ENCODE results near the gene OR52E1.

Gene OR52E1

DNA sequence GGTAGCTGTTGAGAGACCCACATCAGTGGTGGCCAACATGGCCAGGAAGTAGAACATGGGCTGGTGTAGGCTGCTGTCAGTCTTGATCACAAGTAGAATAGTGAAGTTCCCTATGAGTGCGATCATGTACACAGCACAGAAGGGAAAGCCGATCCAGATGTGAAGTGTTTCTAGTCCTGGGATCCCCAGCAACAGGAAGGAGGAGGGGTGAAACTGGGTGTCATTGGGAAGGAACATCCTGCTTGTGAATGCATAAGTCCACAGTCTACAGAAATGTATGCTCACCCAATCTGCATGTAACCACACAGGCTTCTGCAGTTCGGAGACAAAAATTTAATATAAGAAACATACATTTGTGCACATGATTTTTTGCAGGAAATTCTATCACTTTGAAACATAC, 10.0 kb upstream of the OR52E1 start, which contains the start of gene OR52E2:
TSS of gene OR52E2 (minus strand) at position 237 of the 400 bp plus-strand sequence. CDS start at position 237, 0 bp downstream.
- TF ChIP-seq, protein P1, sequence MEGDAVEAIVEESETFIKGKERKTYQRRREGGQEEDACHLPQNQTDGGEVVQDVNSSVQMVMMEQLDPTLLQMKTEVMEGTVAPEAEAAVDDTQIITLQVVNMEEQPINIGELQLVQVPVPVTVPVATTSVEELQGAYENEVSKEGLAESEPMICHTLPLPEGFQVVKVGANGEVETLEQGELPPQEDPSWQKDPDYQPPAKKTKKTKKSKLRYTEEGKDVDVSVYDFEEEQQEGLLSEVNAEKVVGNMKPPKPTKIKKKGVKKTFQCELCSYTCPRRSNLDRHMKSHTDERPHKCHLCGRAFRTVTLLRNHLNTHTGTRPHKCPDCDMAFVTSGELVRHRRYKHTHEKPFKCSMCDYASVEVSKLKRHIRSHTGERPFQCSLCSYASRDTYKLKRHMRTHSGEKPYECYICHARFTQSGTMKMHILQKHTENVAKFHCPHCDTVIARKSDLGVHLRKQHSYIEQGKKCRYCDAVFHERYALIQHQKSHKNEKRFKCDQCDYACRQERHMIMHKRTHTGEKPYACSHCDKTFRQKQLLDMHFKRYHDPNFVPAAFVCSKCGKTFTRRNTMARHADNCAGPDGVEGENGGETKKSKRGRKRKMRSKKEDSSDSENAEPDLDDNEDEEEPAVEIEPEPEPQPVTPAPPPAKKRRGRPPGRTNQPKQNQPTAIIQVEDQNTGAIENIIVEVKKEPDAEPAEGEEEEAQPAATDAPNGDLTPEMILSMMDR (IDR thresholded peaks at IDR 0.05; ENCODE audit: low read depth, low read length, poor library complexity, severe bottlenecking), result no peak
- no peak for TF ChIP-seq EZH2phosphoT487 (IDR thresholded peaks at IDR 0.05; ENCODE audit: borderline replicate concordance, low read length)
- no peak within 1 kb of the TSS for H3K27ac ChIP-seq (ENCODE audit: low read depth, low read length)
- H3K4me3 ChIP-seq (ENCODE audit: low read length), result no peak within 1 kb of the TSS
- no peaks in the 10 kb centered on the region for H3K9me3 ChIP-seq (ENCODE audit: control insufficient read depth, insufficient read depth, low read length)
- no peaks in the 10 kb centered on the region for H3K4me1 ChIP-seq (ENCODE audit: control insufficient read depth, low read length)
- H3K4me2 ChIP-seq (ENCODE audit: low read length), result no peak within 1 kb of the TSS
- H3K27me3 ChIP-seq (ENCODE audit: control insufficient read depth, low read length), result no peaks in the 10 kb centered on the region
- no peaks in the 10 kb centered on the region for H3K36me3 ChIP-seq (ENCODE audit: control insufficient read depth, low read length)
- no peaks in the 10 kb centered on the region for H3F3A ChIP-seq (ENCODE audit: control insufficient read depth, insufficient read depth)
- no peaks in the 10 kb centered on the region for H3K79me2 ChIP-seq (ENCODE audit: control insufficient read depth, low read length)
- no peaks in the 10 kb centered on the region for H4K20me1 ChIP-seq (ENCODE audit: control insufficient read depth, insufficient read depth, low read depth, low read length)
- H3K9me2 ChIP-seq (replicated peaks; ENCODE audit: control insufficient read depth, low read length), result no peaks in the 10 kb centered on the region

DNA sequence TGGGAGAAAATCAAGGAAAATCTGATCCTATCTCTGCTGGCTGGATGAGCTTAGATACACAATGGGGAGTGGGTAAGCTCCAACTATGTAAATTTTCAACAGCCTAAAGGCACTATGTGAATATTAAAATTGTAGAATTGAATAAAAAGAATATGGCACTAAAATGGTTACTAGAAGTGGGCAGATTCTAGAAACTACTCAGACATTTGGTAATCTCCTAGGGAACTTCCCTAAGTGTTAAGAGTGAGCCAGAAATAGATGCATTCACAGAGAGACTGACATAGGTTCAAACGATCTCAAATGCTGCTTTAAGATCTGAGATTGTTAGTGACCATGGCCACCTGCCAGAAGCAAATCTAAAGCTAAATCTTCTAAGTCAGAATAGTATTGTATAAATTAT, 4.3 kb upstream of the OR52E1 start:
- Histone ChIP-seq H3K27ac (ENCODE audit: low read depth, low read length) (no peak overlapping the region), H3K4me3 (ENCODE audit: low read length) (no peak overlapping the region), H3K9me2 (replicated peaks; ENCODE audit: control insufficient read depth, low read length) (no peaks in the 10 kb centered on the region), H3K27me3 (ENCODE audit: control insufficient read depth, low read length) (no peaks in the 10 kb centered on the region), H3K4me1 (ENCODE audit: control insufficient read depth, low read length) (no peaks in the 10 kb centered on the region), H3K36me3 (ENCODE audit: control insufficient read depth, low read length) (no peaks in the 10 kb centered on the region), H3F3A (ENCODE audit: control insufficient read depth, insufficient read depth) (no peaks in the 10 kb centered on the region), H4K20me1 (ENCODE audit: control insufficient read depth, insufficient read depth, low read depth, low read length) (no peaks in the 10 kb centered on the region), H3K9me3 (ENCODE audit: control insufficient read depth, insufficient read depth, low read length) (no peaks in the 10 kb centered on the region), H3K79me2 (ENCODE audit: control insufficient read depth, low read length) (no peaks in the 10 kb centered on the region), H3K4me2 (ENCODE audit: low read length) (no peak overlapping the region)
- no peak for TF ChIP-seq EZH2phosphoT487 (IDR thresholded peaks at IDR 0.05; ENCODE audit: borderline replicate concordance, low read length)

DNA sequence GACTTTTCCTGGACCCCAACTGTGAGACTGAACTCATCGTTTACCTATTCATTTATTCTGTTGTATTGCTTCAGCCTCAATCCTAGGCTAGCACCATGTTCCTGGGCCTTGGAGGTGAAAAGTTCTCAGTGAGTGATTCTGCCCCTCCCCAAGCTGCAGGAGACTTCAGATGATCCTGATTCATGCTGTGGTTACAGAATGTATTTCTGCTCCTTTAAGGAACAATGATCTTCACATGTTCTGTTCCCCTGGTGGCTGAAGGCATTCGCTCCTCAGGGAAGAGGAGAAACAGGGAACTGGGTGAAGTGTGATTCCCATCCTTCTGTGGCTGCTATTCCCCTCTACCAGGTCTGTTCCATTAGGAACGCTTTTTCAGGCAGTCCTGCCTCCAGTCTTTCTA, 2.4 kb downstream of the OR52E1 start:
- no peaks in the 10 kb centered on the region for H3K27me3 ChIP-seq (ENCODE audit: control insufficient read depth, low read length)
- H3K36me3 ChIP-seq (ENCODE audit: control insufficient read depth, low read length), result no peaks in the 10 kb centered on the region
- no peaks in the 10 kb centered on the region for H3K9me2 ChIP-seq (replicated peaks; ENCODE audit: control insufficient read depth, low read length)

DNA sequence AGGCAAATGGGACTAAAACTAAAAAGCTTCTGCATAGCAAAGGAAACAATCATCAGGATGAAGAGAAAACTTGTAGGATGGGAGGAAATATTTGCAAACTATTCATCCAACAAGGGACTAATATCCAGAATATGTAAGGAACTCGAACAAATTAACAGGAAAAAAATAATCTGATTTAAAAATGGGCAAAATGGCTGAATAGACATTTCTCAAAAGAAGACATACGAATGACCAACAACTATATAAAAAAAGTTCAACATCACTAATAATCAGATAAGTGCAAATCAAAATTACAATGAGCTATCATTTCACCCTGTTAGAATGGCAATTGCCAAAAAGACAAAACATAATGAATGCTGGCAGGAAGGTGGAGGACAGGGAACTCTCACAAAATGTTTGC, 12.0 kb downstream of the OR52E1 start:
- Histone ChIP-seq H4K20me1 (ENCODE audit: control insufficient read depth, insufficient read depth, low read depth, low read length) (no peaks in the 10 kb centered on the region), H3K4me2 (ENCODE audit: low read length) (no peak overlapping the region), H3K9me2 (replicated peaks; ENCODE audit: control insufficient read depth, low read length) (no peaks in the 10 kb centered on the region), H3K36me3 (ENCODE audit: control insufficient read depth, low read length) (no peaks in the 10 kb centered on the region), H3K79me2 (ENCODE audit: control insufficient read depth, low read length) (no peaks in the 10 kb centered on the region), H3K27ac (ENCODE audit: low read depth, low read length) (no peak overlapping the region), H3F3A (ENCODE audit: control insufficient read depth, insufficient read depth) (no peaks in the 10 kb centered on the region), H3K27me3 (ENCODE audit: control insufficient read depth, low read length) (no peaks in the 10 kb centered on the region), H3K9me3 (ENCODE audit: control insufficient read depth, insufficient read depth, low read length) (no peaks in the 10 kb centered on the region), H3K4me3 (ENCODE audit: low read length) (no peak overlapping the region), H3K4me1 (ENCODE audit: control insufficient read depth, low read length) (no peaks in the 10 kb centered on the region)
- no peak for TF ChIP-seq EZH2phosphoT487 (IDR thresholded peaks at IDR 0.05; ENCODE audit: borderline replicate concordance, low read length)
- TF ChIP-seq, protein P1 (IDR thresholded peaks at IDR 0.05; ENCODE audit: low read depth, low read length, poor library complexity, severe bottlenecking), result no peak

More for the DNA sequence above, 2.4 kb downstream of the OR52E1 start:
- H3K4me3 ChIP-seq (ENCODE audit: low read length), result no peak overlapping the region
- no peak overlapping the region for H3K4me2 ChIP-seq (ENCODE audit: low read length)
- no peaks in the 10 kb centered on the region for H3K79me2 ChIP-seq (ENCODE audit: control insufficient read depth, low read length)
- H3K9me3 ChIP-seq (ENCODE audit: control insufficient read depth, insufficient read depth, low read length), result no peaks in the 10 kb centered on the region
- H3K4me1 ChIP-seq (ENCODE audit: control insufficient read depth, low read length), result no peaks in the 10 kb centered on the region
- no peaks in the 10 kb centered on the region for H3F3A ChIP-seq (ENCODE audit: control insufficient read depth, insufficient read depth)
- no peaks in the 10 kb centered on the region for H4K20me1 ChIP-seq (ENCODE audit: control insufficient read depth, insufficient read depth, low read depth, low read length)
- TF ChIP-seq, protein P1 (IDR thresholded peaks at IDR 0.05; ENCODE audit: low read depth, low read length, poor library complexity, severe bottlenecking), result no peak
- no peak for TF ChIP-seq EZH2phosphoT487 (IDR thresholded peaks at IDR 0.05; ENCODE audit: borderline replicate concordance, low read length)
- H3K27ac ChIP-seq (ENCODE audit: low read depth, low read length), result no peak overlapping the region

All from DOHH2 (cell line).